COLO829 (cell line): ENCODE results near the gene DDIT3.
"Not testable (repeated sequence)": the region's sequence is repeated elsewhere in the genome, so short reads cannot be mapped to it uniquely, and the experiment has no call there.

Source experiments
- DNase-seq: peaks from one replicate; pipeline ENCODE4 v3.0.0; 2012; ENCODE audit warnings: low spot score

DDIT3 gene

DNA sequence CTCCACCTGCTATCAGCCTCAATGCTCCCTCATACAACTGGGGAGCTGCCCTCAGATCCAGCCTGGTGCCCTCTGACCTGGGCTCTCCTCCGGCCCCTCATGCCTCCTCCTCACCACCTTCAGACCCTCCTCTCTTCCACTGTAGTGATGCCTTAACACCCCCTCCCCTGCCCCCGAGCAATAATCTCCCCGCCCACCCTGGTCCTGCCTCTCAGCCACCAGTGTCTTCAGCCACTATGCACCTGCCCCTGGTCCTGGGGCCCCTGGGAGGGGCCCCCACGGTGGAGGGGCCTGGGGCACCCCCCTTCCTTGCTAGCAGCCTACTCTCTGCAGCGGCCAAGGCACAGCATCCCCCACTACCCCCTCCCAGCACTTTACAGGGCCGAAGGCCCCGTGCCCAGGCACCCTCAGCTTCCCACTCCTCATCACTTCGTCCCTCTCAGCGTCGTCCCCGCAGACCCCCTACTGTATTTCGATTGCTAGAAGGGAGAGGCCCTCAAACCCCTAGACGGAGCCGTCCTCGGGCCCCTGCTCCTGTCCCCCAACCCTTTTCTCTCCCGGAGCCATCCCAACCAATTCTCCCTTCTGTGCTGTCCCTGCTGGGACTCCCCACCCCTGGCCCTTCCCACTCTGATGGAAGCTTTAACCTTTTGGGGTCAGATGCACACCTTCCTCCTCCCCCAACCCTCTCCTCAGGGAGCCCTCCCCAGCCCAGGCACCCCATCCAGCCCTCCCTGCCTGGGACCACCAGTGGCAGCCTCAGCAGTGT, 5.5 kb upstream of the DDIT3 start:
- DNase-seq: no peak

- no peak for DNase-seq
Measured at GRCh38 chr12:57524814-57525614, 4.7 kb upstream of the DDIT3 start.

GRCh38 chr12:57523706-57524614, 3.6 kb upstream of the DDIT3 start:
- no peak for DNase-seq

DNA sequence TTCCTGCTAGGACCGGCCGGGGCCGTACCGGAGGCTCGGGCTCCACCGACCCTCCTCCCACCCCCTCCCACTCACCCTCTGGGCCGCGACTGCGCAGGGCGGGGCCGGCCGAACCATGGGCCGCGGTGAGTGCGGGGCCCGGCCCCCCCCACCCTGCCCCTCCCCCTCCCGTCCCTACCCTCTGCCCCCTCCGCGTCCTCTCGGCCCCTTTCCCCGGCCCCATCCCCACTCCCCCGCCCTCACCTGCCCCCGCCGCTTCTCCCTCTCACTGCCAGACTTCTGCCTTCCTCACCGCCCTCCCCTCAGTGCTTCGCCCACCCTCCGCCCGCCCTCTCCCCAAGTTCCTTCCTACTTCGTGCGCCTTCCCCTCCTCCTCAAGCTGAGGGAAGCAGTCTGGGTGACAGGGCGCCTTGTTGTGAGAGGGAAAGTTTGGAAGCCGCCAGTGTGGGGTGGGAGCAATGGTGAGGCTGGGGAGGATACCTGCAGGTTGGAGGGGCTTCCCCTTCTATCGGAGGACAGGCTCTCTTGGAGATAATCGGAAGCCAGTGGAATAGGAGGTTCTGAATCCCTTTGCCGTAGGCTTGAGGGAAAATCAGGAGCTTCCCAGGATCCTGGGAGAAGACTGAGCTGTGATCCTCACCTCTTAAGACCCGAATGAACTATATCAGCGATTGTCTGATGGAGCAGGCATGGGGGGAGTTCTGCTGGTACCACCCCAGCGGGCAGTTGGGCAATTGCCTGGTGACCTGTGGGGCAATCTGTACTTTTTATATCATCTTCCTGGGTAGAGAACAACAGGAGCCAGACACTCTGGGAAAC, 2.8 kb upstream of the DDIT3 start:
- DNase-seq: no peak

- peak; percentile 90 for DNase-seq
Measured at GRCh38 chr12:57522011-57522886, 1.9 kb upstream of the DDIT3 start, which contains the start of gene MBD6. Gene MBD6 (plus strand): TSS chr12:57522824. CDS start chr12:57524304, 1,480 bp downstream.

- DNase-seq: no peak
Measured at GRCh38 chr12:57521525-57522010, 1.3 kb upstream of the DDIT3 start.

DNA sequence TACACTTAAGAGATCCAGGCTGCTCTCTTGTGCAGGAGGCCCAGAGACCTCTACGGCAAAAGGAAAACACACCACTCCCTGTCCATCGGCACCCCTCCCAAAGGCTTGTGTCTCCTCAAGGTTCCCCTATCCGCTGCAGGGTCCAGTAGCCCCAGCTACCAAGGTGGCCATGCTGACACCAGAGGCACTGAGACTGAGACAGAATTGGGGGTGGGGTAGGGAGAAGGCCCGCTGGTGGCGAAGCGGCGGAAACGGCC, 590 bp downstream of the DDIT3 start:
- no peak for DNase-seq

DNA sequence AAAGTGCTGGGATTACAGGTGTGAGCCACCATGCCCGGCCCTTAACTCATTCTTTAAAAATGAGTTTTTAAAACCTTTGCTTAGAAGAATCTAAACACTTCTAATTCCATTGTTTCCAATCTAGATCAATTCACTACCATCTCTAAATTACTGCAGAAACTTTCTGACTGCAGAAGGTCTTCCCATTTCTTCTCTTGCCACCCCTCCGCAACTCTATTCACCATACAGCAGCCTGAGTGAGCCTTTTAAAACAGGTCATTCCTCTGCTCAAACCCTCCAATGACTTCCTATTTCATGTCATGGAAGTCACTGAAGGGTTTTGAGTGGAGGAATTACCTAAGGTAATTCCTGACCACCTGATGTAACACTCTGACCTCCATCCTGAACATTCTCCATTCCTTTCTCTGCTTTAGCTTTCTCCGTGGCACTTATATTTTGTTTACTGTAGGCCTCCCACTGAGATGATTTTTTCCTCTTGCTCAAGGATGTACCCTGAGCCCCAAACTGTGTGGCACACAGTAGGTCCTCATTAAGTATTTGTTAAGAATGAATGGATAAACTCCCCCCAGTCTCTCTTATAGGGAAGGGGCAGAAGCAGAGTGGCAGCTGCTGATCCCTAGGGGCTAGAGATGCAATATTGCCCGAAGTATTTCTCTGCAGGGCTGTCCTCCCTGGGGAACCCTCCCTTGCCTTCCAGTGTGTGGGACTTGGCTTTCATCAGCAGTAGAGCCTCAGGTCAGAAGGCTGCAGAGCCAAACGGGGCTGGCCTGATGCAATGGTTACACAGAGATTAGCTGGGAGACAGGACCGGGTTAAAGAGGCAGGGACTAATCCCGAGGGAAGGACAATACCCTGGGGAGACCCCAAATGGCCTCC, 1.2 kb downstream of the DDIT3 start:
- DNase-seq: no peak

GRCh38 chr12:57518176-57518919, 2.0 kb downstream of the DDIT3 start:
- no peak for DNase-seq

DNA sequence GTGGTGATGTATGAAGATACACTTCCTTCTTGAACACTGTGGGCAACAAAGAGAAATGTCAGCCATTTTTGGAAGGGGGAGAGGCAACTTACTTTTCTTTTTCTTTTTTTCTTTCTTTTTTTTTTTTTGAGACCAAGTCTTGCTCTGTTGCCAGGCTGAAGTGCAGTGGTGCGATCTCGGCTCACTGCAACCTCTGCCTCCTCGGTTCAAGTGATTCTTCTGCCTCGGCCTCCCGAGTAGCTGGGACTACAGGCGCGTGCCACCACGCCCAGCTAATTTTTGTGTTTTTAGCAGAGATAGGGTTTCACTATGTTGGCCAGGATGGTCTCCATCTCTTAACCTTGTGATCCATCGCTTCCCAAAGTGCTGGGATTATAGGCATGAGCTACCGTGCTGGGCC, 2.6 kb downstream of the DDIT3 start:
- not testable (repeated sequence) for DNase-seq

- DNase-seq: no peak
Measured at GRCh38 chr12:57517187-57517586, 3.1 kb downstream of the DDIT3 start.

DNA sequence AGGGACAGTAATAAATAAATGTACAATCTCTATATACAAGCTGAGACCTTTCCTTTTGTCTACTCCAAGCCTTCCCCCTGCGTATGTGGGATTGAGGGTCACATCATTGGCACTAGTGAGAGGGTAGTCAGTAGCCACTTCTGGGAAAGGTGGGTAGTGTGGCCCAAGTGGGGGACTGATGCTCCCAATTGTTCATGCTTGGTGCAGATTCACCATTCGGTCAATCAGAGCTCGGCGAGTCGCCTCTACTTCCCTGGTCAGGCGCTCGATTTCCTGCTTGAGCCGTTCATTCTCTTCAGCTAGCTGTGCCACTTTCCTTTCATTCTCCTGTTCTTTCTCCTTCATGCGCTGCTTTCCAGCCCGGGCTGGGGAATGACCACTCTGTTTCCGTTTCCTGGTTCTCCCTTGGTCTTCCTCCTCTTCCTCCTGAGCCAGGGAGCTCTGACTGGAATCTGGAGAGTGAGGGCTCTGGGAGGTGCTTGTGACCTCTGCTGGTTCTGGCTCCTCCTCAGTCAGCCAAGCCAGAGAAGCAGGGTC, 3.6 kb downstream of the DDIT3 start:
- no peak for DNase-seq

DNA sequence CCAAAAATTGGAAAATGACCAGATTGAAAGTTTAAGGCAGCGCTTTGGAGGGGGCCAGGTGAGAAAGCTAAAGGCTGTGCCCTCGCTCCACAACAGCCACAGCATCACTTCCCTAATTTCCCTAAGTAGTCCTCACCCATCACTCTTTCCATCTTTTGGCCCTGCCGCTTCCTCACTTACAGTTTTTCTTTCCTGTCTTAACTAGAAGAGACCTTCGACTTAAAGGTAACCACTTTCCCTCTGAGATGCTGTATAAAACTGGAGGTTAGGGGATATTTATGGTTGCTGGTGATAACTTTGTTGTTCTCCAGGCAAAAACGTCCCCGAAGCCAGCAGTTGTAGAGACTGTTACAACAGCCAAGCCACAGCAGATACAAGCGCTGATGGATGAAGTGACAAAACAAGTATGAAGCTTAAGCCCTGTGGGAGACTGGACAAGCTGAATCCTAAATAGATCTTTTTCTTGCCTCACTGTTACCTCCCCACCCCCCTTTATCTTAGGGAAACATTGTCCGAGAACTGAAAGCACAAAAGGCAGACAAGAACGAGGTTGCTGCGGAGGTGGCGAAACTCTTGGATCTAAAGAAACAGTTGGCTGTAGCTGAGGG, 4.3 kb downstream of the DDIT3 start:
- DNase-seq: no peak

DNA sequence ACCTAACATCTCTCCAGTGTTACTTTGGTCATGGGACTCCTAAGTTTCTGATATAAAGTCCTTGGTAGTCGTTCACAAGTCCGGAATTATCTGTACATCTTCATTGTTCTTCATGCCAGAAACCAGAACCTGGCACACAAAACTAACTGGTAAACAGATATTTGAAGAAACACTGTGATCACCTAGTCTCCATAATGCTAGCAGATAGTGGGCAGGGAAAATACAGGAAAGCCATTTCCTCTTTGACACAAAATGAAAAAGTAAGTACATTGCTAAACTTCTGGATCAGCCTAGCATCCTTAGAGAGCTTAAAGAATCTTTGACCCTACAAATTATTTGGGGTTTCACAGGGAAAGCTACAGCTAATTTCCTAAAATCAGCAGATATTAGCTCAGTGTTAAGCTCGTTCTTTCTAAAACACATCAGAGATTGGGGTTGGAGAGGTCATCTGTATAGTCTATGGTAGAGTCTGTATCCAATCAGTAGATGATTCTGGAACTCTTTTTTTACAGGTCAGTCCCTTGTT, 4.8 kb downstream of the DDIT3 start:
- no peak for DNase-seq

DNA sequence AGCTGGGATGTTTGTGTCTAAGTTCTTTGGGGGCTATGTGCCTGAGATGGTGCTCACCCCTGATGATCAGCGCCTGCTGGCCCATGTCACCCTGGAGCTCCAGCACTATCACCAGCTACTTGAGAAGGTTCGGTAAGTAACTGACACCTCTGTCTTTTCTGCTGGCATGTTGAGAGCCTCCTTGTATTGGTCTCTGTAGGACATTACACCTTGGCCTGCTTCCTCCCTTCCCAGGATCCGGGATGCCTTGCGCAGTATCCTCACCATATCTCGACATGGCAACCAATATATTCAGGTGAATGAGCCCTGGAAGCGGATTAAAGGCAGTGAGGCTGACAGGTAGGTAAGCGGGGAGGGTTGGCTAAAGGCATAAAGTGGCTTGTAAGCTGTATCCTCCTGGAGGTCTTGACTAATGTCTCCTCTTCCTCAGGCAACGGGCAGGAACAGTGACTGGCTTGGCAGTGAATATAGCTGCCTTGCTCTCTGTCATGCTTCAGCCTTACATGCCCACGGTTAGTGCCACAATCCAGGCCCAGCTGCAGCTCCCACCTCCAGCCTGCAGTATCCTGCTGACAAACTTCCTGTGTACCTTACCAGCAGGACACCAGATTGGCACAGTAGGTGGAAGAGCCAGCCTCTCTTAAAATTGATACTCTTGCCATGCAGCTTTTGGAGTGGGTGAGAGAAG, 5.5 kb downstream of the DDIT3 start:
- DNase-seq: no peak

DNA sequence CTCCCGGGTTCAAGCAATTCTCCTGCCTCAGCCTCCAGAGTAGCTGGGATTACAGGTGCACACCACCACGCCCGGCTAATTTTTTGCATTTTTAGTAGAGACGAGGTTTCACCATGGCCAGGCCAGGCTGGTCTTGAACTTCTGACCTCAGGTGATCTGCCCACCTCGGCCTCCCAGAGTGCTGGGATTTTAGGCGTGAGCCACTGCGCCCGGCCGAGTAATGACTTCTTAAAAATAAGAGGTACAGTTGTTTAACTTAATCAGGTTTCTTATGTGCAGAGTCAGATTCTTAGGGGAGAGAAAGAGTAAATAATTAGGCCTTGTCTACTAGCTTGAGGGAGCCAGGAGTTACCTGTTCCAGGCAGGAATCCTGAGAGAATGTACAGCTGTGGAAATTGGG, 6.1 kb downstream of the DDIT3 start:
- DNase-seq: not testable (repeated sequence)

- not testable (repeated sequence) for DNase-seq
Measured at GRCh38 chr12:57513677-57514076, 6.6 kb downstream of the DDIT3 start.
